ENCODE data around the gene CSTF2T. TPM values are rescaled to one million over a fixed set of nuclear protein-coding genes. Genes with fewer than 3 reads are reported as not detected.

CSTF2T gene
- total RNA-seq, 1 donor from 2014 or later, result 30.3 TPM

DNA sequence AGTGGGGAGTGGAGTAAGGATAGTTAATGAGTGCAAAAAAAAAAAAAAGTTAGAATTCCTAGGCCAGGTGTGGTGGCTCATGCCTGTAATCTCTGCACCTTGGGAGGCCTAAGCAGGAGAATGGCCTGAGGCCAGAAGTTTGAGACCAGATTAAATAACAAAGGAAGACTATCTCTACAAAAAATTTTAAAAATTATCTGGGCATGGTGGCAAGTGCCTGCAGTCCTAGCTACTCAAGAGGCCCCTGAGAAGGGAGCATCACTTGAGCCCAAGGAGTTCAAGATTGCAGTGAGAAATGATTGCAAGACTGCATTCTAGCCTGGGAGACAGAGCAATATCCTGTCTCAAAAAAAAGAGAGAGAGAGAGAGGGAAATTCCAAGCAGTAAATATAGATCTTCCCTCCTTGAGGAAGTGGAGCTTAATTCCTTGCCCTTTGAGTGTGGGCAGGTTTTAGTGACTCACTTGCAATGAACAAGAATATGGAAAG is 19.5 kb upstream of the CSTF2T start:
- no peak overlapping the region for H3K27ac ChIP-seq (ENCODE audit: low read depth, low read length)
- H3K36me3 ChIP-seq (ENCODE audit: control insufficient read depth in 3 of 3, insufficient read depth in 3 of 3, low read length in 3 of 3), result no peaks in the 10 kb centered on the region

DNA sequence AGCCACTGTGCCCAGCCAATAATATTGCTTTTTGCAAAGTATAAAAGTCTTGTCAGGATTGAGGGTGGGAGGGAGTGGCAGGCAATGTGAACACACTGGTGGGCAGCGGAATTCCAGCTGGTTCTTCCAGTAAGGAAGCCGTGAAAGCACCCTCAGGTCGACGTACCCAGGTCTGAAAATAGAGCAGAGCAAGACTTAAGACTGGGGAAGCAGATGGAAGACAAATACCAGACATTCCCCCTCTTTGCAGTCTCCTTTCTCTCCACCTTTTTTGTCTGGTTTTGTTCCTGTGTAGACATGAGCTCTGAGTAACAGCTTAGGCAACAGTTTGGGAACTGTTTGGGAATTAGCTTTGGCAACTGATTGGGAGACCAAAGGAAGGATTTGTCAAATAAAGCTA is 17.6 kb upstream of the CSTF2T start:
- H3K27me3 ChIP-seq (ENCODE audit: control insufficient read depth in 3 of 3, insufficient read depth in 3 of 3, low read length in 3 of 3), result no peaks in the 10 kb centered on the region
- H3K9ac ChIP-seq (ENCODE audit: low read depth in 1 of 3, low read length in 3 of 3), result no peak overlapping the region
- no peak overlapping the region for H3K4me3 ChIP-seq (ENCODE audit: low read length in 3 of 3)
- no peaks in the 10 kb centered on the region for H3K4me1 ChIP-seq (ENCODE audit: control insufficient read depth in 3 of 3, insufficient read depth in 3 of 3, low read length in 3 of 3)
- H3K36me3 ChIP-seq (ENCODE audit: control insufficient read depth in 3 of 3, insufficient read depth in 3 of 3, low read length in 3 of 3), result no peaks in the 10 kb centered on the region
- no peaks in the 10 kb centered on the region for H3K9me3 ChIP-seq (ENCODE audit: control insufficient read depth in 3 of 3, low read length in 3 of 3)
- no peak overlapping the region for H3K27ac ChIP-seq (ENCODE audit: low read depth, low read length)

More for the DNA sequence above, 19.5 kb upstream of the CSTF2T start:
- Histone ChIP-seq H3K27me3 (ENCODE audit: control insufficient read depth in 3 of 3, insufficient read depth in 3 of 3, low read length in 3 of 3) (no peaks in the 10 kb centered on the region), H3K4me1 (ENCODE audit: control insufficient read depth in 3 of 3, insufficient read depth in 3 of 3, low read length in 3 of 3) (no peaks in the 10 kb centered on the region), H3K9me3 (ENCODE audit: control insufficient read depth in 3 of 3, low read length in 3 of 3) (no peaks in the 10 kb centered on the region), H3K9ac (ENCODE audit: low read depth in 1 of 3, low read length in 3 of 3) (no peak overlapping the region), H3K4me3 (ENCODE audit: low read length in 3 of 3) (no peak overlapping the region)

DNA sequence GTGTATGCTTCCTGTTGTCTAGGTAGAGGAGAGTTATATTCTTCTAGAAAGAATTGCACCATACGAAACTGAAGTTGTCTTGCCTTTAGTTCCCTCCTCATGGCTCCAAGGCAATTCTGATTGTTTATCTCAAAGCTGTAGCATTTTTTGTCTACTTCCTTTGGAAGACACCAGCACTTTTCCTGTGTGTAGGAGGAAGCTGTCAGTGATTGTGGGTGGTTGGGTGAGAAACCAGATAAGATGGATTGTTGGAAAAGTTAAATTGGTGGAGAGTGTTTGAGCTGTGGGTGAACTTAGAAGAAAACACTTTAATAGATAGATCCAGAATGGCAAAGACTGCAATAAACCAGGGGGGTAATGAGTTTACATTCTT is 12.1 kb upstream of the CSTF2T start:
- no peaks in the 10 kb centered on the region for H3K27me3 ChIP-seq (ENCODE audit: control insufficient read depth in 3 of 3, insufficient read depth in 3 of 3, low read length in 3 of 3)
- H3K27ac ChIP-seq (ENCODE audit: low read depth, low read length), result no peak overlapping the region
- H3K36me3 ChIP-seq (ENCODE audit: control insufficient read depth in 3 of 3, insufficient read depth in 3 of 3, low read length in 3 of 3), result no peaks in the 10 kb centered on the region
- no peak overlapping the region for H3K9ac ChIP-seq (ENCODE audit: low read depth in 1 of 3, low read length in 3 of 3)
- no peaks in the 10 kb centered on the region for H3K4me1 ChIP-seq (ENCODE audit: control insufficient read depth in 3 of 3, insufficient read depth in 3 of 3, low read length in 3 of 3)
- no peak overlapping the region for H3K4me3 ChIP-seq (ENCODE audit: low read length in 3 of 3)
- H3K9me3 ChIP-seq (ENCODE audit: control insufficient read depth in 3 of 3, low read length in 3 of 3), result no peaks in the 10 kb centered on the region

DNA sequence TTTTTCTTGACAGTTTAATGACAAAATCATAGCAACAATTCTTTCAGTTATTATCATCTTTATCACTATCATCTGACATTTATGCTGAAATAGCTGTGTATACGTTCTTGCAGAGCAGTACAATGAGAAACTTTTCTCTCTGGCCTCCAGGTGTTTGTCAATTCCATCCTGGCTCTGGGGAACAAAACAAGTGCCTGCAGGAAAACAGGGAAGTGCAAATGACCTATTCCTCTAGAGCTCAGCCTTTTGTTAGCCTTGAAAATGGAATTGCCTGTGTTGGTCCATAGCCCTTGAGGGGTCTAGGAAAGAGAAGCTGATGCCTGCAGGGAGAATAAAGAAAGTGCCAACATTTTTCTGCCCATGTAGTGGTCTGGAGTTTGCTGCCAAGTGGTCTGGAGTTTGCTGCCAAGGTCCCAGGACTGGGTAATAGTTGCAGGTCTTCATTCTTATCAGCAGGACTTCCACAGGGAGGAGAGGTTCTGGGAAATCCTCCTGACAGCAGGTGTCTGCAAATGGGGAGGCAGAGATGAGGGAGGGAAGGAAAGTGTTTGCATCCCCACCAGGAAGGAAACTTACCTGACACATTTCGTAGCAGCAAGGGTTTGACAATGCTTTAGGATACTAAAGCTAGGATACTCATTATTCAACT is 10.1 kb upstream of the CSTF2T start:
- no peak overlapping the region for H3K27ac ChIP-seq (ENCODE audit: low read depth, low read length)

DNA sequence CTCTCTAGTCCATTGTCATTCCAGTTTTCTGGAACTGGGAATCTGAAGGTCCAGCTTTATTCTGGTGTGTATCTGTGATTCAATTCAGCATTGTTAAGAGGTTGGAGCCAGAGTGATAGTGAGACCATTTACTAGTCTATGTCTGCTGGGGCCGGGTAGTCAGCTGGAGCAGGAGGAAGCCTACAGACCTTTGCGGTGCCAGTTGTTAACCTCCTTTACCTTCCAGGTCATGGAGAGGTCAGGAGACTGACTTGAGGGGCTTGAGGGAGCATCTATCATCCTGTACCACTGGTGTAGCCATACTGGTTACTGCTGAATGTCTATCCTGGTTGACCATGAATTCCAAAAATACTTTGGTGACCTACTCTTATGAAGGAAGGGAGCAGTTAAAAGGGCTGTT is 9.2 kb upstream of the CSTF2T start:
- no peak overlapping the region for H3K27ac ChIP-seq (ENCODE audit: low read depth, low read length)
- H3K9ac ChIP-seq (ENCODE audit: low read depth in 1 of 3, low read length in 3 of 3), result no peak overlapping the region
- no peaks in the 10 kb centered on the region for H3K9me3 ChIP-seq (ENCODE audit: control insufficient read depth in 3 of 3, low read length in 3 of 3)
- H3K27me3 ChIP-seq (ENCODE audit: control insufficient read depth in 3 of 3, insufficient read depth in 3 of 3, low read length in 3 of 3), result no peaks in the 10 kb centered on the region
- no peaks in the 10 kb centered on the region for H3K36me3 ChIP-seq (ENCODE audit: control insufficient read depth in 3 of 3, insufficient read depth in 3 of 3, low read length in 3 of 3)
- H3K4me1 ChIP-seq (ENCODE audit: control insufficient read depth in 3 of 3, insufficient read depth in 3 of 3, low read length in 3 of 3), result no peaks in the 10 kb centered on the region
- no peak overlapping the region for H3K4me3 ChIP-seq (ENCODE audit: low read length in 3 of 3)

More for the DNA sequence above, 10.1 kb upstream of the CSTF2T start:
- Histone ChIP-seq H3K36me3 (ENCODE audit: control insufficient read depth in 3 of 3, insufficient read depth in 3 of 3, low read length in 3 of 3) (no peaks in the 10 kb centered on the region), H3K4me1 (ENCODE audit: control insufficient read depth in 3 of 3, insufficient read depth in 3 of 3, low read length in 3 of 3) (no peaks in the 10 kb centered on the region), H3K4me3 (ENCODE audit: low read length in 3 of 3) (no peak overlapping the region), H3K9ac (ENCODE audit: low read depth in 1 of 3, low read length in 3 of 3) (no peak overlapping the region), H3K27me3 (ENCODE audit: control insufficient read depth in 3 of 3, insufficient read depth in 3 of 3, low read length in 3 of 3) (no peaks in the 10 kb centered on the region), H3K9me3 (ENCODE audit: control insufficient read depth in 3 of 3, low read length in 3 of 3) (no peaks in the 10 kb centered on the region)

DNA sequence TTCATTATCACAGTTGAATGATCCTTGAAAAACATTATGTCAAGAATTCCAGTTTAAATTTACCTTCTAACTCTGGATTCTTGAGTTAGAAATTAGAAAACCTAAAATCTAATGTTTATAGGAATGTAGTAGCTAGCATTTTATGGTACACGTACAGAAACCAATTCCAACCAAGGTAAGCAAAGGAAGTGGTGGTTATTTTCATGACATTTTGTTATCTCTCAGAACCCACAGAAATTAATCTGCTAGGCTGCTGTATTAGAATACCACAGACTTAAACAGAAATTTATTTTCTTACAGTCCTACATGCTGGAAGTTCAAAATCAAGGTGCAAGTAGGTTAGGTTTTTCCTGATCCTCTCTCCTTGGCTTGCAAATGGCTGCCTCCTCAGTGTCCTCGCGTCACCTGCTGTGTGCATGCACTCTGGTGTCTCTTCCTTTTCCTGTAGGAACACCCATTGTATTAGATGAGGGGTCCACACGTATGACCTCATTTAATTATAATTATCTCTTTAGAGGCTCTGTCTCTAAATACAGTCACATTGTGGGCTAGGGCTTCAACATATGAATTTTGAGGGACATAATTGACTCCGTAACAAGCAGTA is 8.5 kb upstream of the CSTF2T start:
- Histone ChIP-seq H3K4me3 (ENCODE audit: low read length in 3 of 3) (no peak overlapping the region), H3K27me3 (ENCODE audit: control insufficient read depth in 3 of 3, insufficient read depth in 3 of 3, low read length in 3 of 3) (no peaks in the 10 kb centered on the region), H3K9me3 (ENCODE audit: control insufficient read depth in 3 of 3, low read length in 3 of 3) (no peaks in the 10 kb centered on the region), H3K9ac (ENCODE audit: low read depth in 1 of 3, low read length in 3 of 3) (no peak overlapping the region), H3K4me1 (ENCODE audit: control insufficient read depth in 3 of 3, insufficient read depth in 3 of 3, low read length in 3 of 3) (no peaks in the 10 kb centered on the region), H3K27ac (ENCODE audit: low read depth, low read length) (no peak overlapping the region), H3K36me3 (ENCODE audit: control insufficient read depth in 3 of 3, insufficient read depth in 3 of 3, low read length in 3 of 3) (no peaks in the 10 kb centered on the region)

DNA sequence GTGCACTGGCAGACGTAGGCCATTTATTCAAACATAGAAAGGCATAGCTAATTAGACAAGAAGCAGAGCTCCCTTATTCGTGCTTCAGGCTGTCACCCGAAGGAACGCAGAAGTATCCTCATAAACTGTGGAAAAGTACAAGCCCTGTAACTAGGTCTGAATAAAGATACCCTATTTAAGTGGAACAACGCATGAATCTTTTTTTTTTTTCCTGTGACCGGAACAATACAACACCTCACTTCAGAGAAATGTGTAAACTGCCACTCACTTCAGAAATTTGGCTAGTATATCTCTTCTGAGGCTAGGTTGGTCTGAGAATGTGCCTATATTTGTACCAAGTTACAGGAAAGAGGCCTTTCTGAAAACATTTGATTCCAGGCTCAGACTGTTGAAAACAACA is 8.0 kb upstream of the CSTF2T start:
- Histone ChIP-seq H3K4me1 (ENCODE audit: control insufficient read depth in 3 of 3, insufficient read depth in 3 of 3, low read length in 3 of 3) (no peaks in the 10 kb centered on the region), H3K9ac (ENCODE audit: low read depth in 1 of 3, low read length in 3 of 3) (no peak overlapping the region), H3K36me3 (ENCODE audit: control insufficient read depth in 3 of 3, insufficient read depth in 3 of 3, low read length in 3 of 3) (no peaks in the 10 kb centered on the region), H3K27me3 (ENCODE audit: control insufficient read depth in 3 of 3, insufficient read depth in 3 of 3, low read length in 3 of 3) (no peaks in the 10 kb centered on the region), H3K27ac (ENCODE audit: low read depth, low read length) (no peak overlapping the region), H3K4me3 (ENCODE audit: low read length in 3 of 3) (no peak overlapping the region), H3K9me3 (ENCODE audit: control insufficient read depth in 3 of 3, low read length in 3 of 3) (no peaks in the 10 kb centered on the region)

DNA sequence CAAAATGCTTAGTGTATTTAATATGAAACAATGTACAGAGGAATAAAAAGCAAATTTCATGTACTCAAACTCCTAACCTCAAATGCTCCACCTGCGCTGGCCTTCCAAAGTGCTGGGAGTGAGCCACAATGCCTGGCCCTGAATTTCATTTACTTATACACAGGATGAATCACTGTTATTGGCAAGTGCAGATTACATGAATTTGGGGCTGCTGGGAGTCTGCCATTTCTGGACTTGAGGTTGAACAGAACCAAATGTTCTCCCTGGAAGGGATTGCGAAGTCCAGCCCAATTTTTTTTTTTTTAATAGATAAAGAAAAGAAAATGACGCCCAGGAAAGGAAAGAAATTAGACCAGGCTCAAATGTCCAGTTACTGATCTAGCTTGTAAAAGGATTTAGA is 6.8 kb upstream of the CSTF2T start:
- Histone ChIP-seq H3K4me3 (ENCODE audit: low read length in 3 of 3) (no peak overlapping the region), H3K9ac (ENCODE audit: low read depth in 1 of 3, low read length in 3 of 3) (no peak overlapping the region), H3K27ac (ENCODE audit: low read depth, low read length) (no peak overlapping the region), H3K9me3 (ENCODE audit: control insufficient read depth in 3 of 3, low read length in 3 of 3) (no peaks in the 10 kb centered on the region), H3K36me3 (ENCODE audit: control insufficient read depth in 3 of 3, insufficient read depth in 3 of 3, low read length in 3 of 3) (no peaks in the 10 kb centered on the region), H3K4me1 (ENCODE audit: control insufficient read depth in 3 of 3, insufficient read depth in 3 of 3, low read length in 3 of 3) (no peaks in the 10 kb centered on the region), H3K27me3 (ENCODE audit: control insufficient read depth in 3 of 3, insufficient read depth in 3 of 3, low read length in 3 of 3) (no peaks in the 10 kb centered on the region)

DNA sequence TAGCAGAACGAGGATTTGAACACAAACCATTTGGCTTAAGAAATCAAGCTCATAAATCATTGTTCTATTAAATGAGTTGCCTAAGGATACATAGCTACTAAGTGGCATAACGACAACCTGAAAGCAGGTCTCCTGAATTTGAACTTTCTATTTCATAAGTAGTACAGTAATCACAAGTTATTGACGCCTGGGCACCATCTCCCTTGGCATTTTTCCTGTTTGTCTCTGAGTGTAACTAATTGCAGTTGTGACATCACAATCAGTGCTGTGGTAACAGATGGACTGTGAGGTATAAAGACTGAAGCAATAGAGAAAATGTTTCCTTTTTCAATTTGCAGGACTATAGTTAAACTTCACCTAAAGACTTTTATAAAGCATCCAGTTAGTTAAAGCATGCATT is 6.4 kb upstream of the CSTF2T start:
- Histone ChIP-seq H3K27me3 (ENCODE audit: control insufficient read depth in 3 of 3, insufficient read depth in 3 of 3, low read length in 3 of 3) (no peaks in the 10 kb centered on the region), H3K4me1 (ENCODE audit: control insufficient read depth in 3 of 3, insufficient read depth in 3 of 3, low read length in 3 of 3) (no peaks in the 10 kb centered on the region), H3K27ac (ENCODE audit: low read depth, low read length) (no peak overlapping the region), H3K9me3 (ENCODE audit: control insufficient read depth in 3 of 3, low read length in 3 of 3) (no peaks in the 10 kb centered on the region), H3K9ac (ENCODE audit: low read depth in 1 of 3, low read length in 3 of 3) (no peak overlapping the region), H3K4me3 (ENCODE audit: low read length in 3 of 3) (no peak overlapping the region), H3K36me3 (ENCODE audit: control insufficient read depth in 3 of 3, insufficient read depth in 3 of 3, low read length in 3 of 3) (no peaks in the 10 kb centered on the region)

DNA sequence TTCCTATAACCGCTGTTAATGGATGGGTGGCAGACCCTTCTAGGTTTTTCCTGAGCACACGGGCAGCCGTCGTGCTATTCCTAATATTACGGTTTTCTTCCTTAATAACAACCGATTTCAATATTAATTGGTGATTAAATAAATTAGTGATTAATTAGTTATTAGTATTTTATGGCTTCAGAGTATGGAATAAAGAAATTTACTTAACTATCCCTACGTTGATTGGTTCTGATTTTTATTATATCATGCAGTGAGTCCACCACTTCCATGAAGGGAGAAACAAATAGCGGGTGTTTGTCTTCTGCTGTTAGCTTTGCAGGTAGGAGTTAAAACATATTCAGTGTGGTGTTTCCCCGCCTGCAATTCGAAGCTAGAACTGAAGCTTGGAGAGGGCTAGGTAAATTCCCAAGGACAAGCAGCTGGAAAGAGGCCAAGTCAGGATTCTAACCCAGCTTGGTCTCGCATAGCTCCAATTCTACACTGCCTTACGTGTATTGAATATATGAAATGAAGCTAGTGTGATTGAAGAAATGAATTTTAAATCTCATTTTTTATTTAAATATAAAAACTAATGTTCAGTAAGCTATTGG is 928 bp upstream of the CSTF2T start:
- Histone ChIP-seq H3K27me3 (ENCODE audit: control insufficient read depth in 3 of 3, insufficient read depth in 3 of 3, low read length in 3 of 3) (no peaks in the 10 kb centered on the region), H3K9ac (ENCODE audit: low read depth in 1 of 3, low read length in 3 of 3) (peak overlapping the region; percentile 82 to 97 (median 96)), H3K9me3 (ENCODE audit: control insufficient read depth in 3 of 3, low read length in 3 of 3) (no peaks in the 10 kb centered on the region), H3K4me3 (ENCODE audit: low read length in 3 of 3) (peak overlapping the region; percentile 82 to 98 (median 96)), H3K27ac (ENCODE audit: low read depth, low read length) (peak overlapping the region; percentile 95), H3K4me1 (ENCODE audit: control insufficient read depth in 3 of 3, insufficient read depth in 3 of 3, low read length in 3 of 3) (peaks cover 20 to 36% (median 34%) of the 10 kb centered on the region in 3 donors), H3K36me3 (ENCODE audit: control insufficient read depth in 3 of 3, insufficient read depth in 3 of 3, low read length in 3 of 3) (peaks cover 0 to 9% (median 5%) of the 10 kb centered on the region in 3 donors)
